HG02981 (cell line): ENCODE measurements around the gene F13A1.
"Not testable (repeated sequence)": the region's sequence is repeated elsewhere in the genome, so short reads cannot be mapped to it uniquely, and the experiment has no call there.

Experiments used
- ATAC-seq: cut with Tn5 transposase; IDR thresholded peaks from one replicate; pipeline ENCODE4 v1.9.1; 2021; ENCODE audit warnings: mild to moderate bottlenecking, moderate library complexity; ENCODE audit not compliant: unreplicated experiment

The F13A1 gene

DNA sequence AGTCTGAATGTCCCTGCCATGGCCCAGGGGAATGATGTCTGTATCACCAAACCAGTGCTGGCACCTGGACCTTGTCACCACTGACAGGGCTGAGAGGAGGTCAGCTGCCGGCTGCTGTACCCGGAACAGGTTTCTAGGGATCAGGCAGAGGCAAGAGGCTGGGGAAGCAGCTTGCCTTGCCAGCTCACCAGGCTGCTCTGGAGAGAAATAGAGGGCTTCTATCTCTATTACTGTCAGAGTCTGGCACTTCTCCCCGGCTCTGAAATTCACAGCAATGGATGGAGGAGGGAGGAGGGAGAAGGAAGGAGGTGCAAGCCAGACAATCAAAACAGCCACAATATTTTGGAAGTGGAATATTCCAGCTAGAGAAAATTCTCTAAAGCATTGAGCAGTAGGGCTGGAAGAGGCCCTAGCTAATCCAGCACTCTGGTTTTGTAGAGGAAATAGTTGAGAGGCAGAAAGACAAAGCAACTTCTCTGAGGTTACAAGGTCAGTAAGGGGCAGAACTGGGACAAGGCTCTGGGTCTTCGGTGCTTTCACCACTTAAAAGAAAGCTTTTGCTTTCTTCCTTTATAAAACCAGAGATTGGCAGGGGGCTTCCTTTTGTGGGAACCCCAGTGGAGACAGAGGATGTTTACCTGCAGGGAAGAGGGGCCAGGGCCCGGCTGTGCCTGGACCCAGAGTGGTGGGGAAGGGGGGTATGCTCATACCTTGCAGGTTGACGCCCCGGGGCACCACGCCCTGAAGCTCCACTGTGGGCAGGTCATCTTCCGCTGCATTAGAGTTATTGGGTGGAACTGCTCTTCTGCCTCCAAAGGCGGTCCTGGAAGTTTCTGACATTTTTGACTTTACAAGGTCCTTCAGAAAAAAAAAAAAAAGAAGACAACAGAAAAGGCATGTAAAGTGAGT lies 2.4 kb downstream of the F13A1 start:
- no peak for ATAC-seq

DNA sequence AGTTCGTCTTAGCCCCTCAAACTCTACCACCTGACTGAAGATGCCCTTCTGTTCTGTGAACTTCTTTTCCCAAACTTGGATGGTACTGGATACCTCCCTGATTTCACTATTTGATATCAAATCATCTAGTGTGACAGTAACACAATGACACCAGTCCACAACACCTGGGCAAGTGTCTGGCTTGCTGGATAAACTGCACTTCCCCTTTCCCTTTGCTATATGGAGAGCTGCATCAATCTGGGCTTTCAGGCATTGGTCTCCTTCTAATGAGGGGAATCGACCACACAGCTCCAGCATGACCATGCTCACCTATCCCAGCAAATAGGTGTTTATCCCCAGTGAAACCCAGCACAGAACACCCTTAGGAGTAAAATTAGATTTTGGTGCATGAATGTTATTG lies 3.1 kb downstream of the F13A1 start:
- no peak for ATAC-seq

DNA sequence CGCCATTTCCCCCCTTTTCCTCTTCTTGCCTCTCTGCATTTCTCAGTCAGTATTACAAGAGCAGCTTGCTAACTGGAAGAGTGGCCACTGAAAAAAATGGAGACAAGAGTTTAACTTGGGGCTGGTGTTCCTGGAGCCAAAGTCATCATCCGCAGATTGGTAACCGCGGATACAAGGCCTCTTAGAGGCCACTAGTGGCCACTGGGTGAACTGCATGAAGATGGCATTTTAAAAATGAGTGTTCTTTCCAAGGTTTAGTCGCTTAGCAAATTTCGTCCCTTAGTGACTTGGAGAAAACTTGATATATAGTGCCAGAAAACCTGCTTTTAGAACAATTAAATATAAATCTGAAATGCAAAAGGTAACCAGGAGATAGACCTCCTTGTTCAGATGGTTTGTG lies 4.8 kb downstream of the F13A1 start:
- ATAC-seq: no peak

- ATAC-seq: no peak
Observed at GRCh38 chr6:6314596-6314995, 5.9 kb downstream of the F13A1 start.

DNA sequence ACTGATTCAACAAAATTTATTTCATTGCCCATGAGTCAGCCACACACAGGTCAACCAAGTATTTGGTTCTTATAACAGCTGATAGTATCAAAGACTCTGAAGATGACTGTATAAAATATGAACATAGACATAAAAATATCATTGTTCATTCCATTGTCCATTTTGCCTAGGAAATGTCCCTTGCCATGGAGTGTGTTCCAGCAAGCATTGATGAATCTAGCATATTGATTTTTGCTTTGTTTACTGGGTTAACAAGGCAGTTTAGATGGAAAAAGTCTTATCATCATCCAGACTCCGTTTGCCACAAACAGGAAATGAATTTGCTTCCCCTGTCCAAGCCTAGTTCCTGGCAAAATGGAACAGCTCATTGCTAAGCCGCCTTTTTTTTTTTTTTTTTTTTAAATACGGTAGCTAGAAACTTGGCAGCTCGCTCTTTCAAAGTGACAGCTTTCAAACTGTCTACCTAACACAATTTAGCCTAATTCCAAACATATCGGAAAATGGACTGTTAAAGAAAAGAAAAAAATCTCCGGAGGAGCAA lies 7.5 kb downstream of the F13A1 start:
- no peak for ATAC-seq

GRCh38 chr6:6305575-6305974 lies 14.9 kb downstream of the F13A1 start:
- ATAC-seq: no peak

- not testable (repeated sequence) for ATAC-seq
Observed at GRCh38 chr6:6300383-6300782, 20.1 kb downstream of the F13A1 start.

DNA sequence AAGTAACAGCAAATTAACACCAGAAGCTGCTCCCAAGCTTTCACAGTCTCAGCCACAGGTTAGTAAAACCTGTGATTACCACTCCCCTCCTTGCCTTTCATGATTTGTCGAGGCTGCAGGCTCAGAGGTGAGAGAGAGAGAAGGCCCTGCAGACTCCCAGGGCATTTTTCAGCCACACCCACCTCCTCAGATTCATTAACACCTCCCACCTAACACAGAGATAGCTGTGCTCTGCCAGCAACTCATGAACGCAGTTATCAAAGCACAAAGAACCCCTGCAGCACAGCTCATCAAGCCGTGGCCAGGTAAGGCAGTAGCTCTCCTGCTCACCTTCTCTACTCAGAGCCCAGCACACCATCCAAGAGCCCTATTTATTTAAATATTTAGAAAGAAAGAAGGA lies 27.1 kb downstream of the F13A1 start:
- no peak for ATAC-seq

- no peak for ATAC-seq
Observed at GRCh38 chr6:6287415-6287814, 33.0 kb downstream of the F13A1 start.

GRCh38 chr6:6285679-6286078 lies 34.8 kb downstream of the F13A1 start:
- no peak for ATAC-seq

DNA sequence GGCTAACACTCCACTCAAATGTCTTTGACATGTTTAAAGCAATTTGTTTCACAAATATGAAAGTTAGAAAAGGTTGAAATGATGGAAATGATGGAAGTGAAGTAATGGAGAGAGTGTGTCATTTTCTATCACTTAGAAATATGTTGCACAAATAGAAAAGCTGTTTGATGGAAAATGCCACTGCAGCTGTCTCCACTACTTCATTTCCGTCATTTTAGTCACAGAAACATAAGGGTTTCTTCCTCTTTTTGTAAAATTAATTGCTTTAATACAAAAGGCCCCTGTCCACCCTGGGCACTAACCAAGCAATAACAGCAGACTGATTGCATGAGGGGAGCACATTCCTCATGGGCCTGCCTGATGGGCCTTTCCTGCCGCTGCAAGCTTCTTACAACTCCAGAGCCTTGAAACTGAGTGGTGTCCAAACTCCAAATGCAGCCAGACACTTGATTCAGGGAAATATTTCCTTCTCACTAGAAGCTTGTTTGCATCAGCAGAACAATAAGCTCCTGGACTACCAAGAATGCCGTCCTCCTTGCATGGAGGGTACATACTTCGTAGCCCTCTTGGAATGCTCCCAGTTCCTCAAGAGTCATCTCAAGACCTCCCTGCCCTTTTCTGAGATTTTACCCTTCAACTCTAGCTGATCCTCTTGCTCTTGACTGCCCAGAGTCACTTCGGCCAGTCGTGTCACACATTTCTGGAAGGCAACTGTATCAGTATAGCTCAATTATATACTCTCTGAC lies 36.1 kb downstream of the F13A1 start:
- ATAC-seq: no peak

DNA sequence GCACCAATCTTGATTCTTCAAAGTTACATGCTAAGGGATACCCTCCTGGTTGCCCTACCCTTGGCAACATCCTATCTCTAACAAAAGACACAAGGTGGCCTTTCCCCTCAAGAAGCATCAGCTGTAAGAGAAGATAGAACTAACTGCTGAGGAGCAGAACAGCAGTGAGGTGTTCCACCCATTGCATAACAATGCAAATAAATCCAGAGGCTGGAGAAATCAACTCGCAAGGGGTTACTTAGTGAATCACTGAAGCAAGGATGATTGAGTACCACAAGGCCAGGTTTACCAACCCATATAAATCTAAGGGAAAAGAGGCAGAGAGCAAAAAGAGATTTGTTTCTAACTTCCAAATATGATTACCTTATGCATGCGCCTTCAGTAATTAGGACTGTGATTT lies 36.7 kb downstream of the F13A1 start:
- ATAC-seq: no peak

- no peak for ATAC-seq
Observed at GRCh38 chr6:6282716-6283115, 37.7 kb downstream of the F13A1 start.

GRCh38 chr6:6277413-6277812 lies 43.0 kb downstream of the F13A1 start:
- ATAC-seq: no peak

- no peak for ATAC-seq
Observed at GRCh38 chr6:6270948-6271535, 49.4 kb downstream of the F13A1 start.

GRCh38 chr6:6260196-6260722 lies 60.2 kb downstream of the F13A1 start:
- ATAC-seq: no peak

DNA sequence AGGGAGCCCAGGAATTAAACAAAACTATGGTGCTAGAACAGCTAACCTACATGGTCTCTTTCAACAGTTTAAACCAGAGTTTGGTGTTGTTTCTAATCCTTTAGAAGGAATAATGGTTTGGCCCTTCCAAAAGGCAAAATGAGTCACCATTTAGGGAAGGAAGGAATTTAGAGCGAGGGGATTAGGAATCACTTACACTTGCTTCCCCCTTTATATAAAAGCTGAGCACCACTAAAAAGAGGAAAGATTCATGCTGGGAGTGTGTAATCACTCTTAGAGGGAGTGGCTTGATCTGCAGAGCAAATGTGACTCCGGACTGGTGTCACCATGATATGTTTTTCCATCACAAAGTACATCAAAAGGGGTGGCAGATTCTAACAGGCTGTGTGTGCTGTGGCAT lies 63.6 kb downstream of the F13A1 start:
- ATAC-seq: no peak

GRCh38 chr6:6256259-6256658 lies 64.2 kb downstream of the F13A1 start:
- ATAC-seq: no peak

GRCh38 chr6:6251555-6252280 lies 68.7 kb downstream of the F13A1 start:
- no peak for ATAC-seq

DNA sequence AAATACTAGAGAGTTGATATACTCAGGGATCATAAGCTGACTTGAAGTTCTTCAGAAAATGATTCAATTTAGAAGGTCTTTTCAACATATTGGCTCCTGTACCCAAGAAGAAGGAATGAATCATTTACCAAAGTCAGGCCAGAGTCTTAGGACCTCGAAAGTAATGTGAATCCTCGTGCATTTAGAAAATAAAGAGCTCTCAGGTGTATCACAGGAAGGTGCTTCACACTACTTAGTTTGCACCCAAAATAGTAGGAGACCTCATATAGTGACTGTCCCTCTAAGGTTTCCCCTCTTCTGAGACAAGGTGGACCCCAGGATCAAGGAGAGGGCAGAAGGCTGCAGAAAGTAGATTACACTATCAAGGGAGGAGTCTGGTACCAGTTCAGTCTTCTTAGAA lies 71.8 kb downstream of the F13A1 start:
- peak; percentile 64 for ATAC-seq

- ATAC-seq: peak; percentile 84
Observed at GRCh38 chr6:6246544-6246943, 73.9 kb downstream of the F13A1 start.
